Motor neuron (in vitro differentiated cells): ENCODE measurements around the gene FAAP100. TPM values are rescaled to one million over a fixed set of nuclear protein-coding genes. Genes with fewer than 3 reads are reported as not detected.
A peak's percentile ranks its signal among the peaks of the same experiment; 100 is the strongest.

Experiments
- ATAC-seq, 8 experiments: fragments of 200-7000 bp; cut with Tn5 transposase; replicated peaks in 6 of 8; 2 replicates each; pipeline ENCODE4 v1.8.0; 2021; ENCODE audit warnings: mild to moderate bottlenecking in 8 of 8, moderate library complexity in 8 of 8
- H3K27ac ChIP-seq, 2 donors: fragments of 250-450 bp; sonication (Bioruptor Pico); 2 replicates each; pipeline ENCODE4 v1.9.0; 2021; ENCODE audit warnings: antibody characterized with exemption in 2 of 2, mild to moderate bottlenecking in 2 of 2, moderate library complexity in 1 of 2
- H3K4me1 ChIP-seq, 2 donors: fragments of 250-450 bp; sonication (Bioruptor Pico); replicated peaks in 1 of 2; 2 replicates each; pipeline ENCODE4 v1.6.1; 2021; ENCODE audit warnings: antibody characterized with exemption in 2 of 2, mild to moderate bottlenecking in 2 of 2, moderate library complexity in 1 of 2
- H3K4me3 ChIP-seq, 5 donors: fragments of 250-450 bp; sonication (Bioruptor Pico); 2 replicates each; pipeline ENCODE4 v1.9.0; 2021; ENCODE audit warnings: antibody characterized with exemption in 5 of 5, mild to moderate bottlenecking in 5 of 5, moderate library complexity in 4 of 5
- WGBS, 10 experiments: fragments of 450-650 bp; shearing (Covaris generic); methylation state at CpG; one replicate each; pipeline ENCODE4 v1.0.0; 2022; 5-methylcytosine and 5-hydroxymethylcytosine counted together
- in situ Hi-C, 9 experiments: fragments of 400-800 bp; cut with MboI; loops; one replicate each; pipeline ENCODE4 v1.15.0; 2021; ENCODE audit warnings: low sequenced_read_pairs in 9 of 9, low pct_unique_long_range_greater_than_20kb in 2 of 9; ENCODE audit not compliant: unreplicated experiment in 9 of 9
- total RNA-seq, 8 experiments: library from RNA; unstranded; fragments of 300-600 nt; gene quantifications; 2 replicates each; pipeline versions ENCODE4 v1.2.3 to v1.2.4, GENCODE V29; 2022

Gene FAAP100
- total RNA-seq, 8 experiments from 2014 or later = 13.9 to 34.9 (median 22.8) TPM

DNA sequence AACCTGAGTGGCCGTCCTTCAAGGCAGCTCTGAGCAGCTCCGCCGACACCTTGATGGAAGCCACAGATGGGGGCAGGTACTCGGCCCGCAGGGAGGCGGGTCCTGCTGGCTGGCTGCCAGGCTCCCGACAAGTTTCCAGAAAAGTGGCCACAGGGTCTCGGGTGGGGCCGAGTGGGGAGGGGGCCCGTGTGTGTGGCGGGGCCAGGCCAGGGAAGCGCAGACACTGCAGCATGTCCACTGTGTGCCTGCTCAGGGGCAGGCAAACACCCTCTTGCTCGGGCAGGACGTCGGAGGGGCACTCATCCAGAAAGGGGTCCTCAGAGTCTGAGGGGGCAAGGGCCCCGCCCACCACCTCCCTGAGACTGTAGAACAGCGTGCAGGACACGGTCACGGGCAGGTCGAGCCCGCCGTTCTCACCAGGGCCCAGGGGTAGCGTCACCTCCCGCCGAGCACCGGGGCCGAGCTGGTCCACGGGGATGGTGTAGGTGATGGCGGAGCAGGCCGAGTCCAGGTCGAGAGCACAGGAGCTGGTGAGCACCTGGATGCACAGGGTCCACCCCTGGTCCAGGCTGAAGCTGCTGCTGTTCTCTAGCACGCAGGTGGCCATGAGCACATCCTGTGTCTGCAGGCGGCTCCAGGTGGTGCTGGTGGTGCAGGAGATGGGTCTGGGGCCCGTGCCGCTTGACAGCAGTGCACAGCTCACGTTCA, 5.1 kb downstream of the FAAP100 start:
- ATAC-seq = no peak
- WGBS, 10 experiments = 90 to 100% (median 90%) methylated on average over 1 to 18 of the region's 36 CpGs; no CpG with 5 or more reads in 5 of the 10 experiments
- H3K27ac ChIP-seq = no peak overlapping the region
- H3K4me1 ChIP-seq = peaks cover 6 to 9% of the 10 kb centered on the region in 2 donors
- in situ Hi-C loops = no loop called here
- no peak overlapping the region for H3K4me3 ChIP-seq

DNA sequence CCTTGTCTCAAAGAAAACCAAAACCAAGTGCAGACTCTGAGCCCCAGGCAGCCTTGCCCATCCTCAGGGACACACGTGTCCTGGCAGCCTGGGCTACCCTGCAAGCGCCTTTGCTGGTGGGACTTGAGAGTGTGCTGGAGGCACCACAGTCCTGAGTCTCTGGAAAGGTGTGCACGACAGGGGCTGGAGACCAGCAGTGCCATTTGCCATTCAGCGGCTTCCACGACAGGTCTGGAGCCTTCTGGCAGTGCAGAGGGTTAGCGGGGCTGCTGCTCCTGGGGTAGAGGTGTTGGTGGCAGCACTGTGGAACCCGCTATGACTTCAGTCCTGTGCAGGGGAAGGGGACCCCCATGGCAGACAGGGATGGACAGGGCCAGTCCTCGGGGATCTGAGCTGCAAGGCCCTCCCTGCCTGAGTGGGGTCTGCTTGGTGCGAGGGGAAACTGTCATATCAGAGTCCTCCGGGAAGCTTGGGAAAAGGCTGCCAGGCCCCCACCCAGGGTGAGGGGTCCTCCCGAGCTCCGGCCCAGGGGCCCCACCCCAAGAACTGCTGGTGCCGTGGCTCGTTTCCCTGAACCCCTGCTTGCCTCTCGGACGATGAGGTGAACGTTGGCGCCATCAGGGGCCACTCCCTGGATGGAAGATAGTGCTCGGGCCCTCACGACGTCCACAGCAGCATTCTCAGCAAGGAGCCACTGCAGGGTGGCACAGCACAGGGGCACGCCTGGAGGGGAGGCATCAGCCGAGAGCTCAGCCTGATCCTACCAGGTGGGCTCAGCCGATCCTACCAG, 6.8 kb downstream of the FAAP100 start:
- ATAC-seq = no peak
- WGBS, 10 experiments = 60 to 94% (median 67%) methylated on average over 2 to 8 of the region's 24 CpGs; no CpG with 5 or more reads in 6 of the 10 experiments
- in situ Hi-C loops = no loop called here
- H3K4me3 ChIP-seq = no peak overlapping the region
- H3K27ac ChIP-seq = no peak overlapping the region
- H3K4me1 ChIP-seq = no peaks in the 10 kb centered on the region

DNA sequence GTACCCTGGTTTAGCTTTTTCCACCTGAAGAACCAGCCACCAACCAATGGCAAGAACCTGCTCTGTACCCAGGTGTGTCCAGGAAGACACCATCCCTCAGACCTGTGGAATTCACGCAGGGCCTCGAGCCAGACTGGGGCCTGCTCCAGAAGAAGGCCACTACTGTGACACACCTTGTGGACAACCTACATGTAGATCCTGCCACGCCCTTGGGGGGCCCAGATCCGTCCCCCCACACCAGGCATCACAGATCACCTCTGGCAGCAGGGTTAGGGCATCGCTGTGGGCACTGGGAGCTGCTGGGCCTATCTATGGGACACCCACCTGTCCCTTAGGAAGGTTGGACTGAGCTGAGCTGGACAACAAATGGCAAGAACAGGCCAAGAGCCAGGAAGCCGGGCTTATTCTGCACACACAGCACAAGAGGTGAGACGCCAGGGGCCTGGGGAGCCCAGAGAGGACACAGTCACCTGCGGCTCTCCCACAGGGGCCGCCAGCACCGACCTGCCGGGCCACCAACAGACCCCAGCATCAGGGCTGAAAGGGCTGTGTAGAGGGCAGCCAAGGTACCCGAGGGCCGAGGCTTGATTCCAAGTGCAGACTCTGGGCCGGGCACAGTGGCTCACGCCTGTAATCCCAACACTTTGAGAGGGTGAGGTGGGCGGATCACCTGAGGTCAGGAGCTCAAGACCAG, 7.7 kb downstream of the FAAP100 start:
- no peak for ATAC-seq
- in situ Hi-C loops = no loop called here
- 67 to 94% (median 90%) methylated on average over 1 to 5 of the region's 16 CpGs; no CpG with 5 or more reads in 6 of the 10 experiments for WGBS, 10 experiments
- Histone ChIP-seq H3K4me1 (no peaks in the 10 kb centered on the region), H3K27ac (no peak overlapping the region), H3K4me3 (no peak overlapping the region)

DNA sequence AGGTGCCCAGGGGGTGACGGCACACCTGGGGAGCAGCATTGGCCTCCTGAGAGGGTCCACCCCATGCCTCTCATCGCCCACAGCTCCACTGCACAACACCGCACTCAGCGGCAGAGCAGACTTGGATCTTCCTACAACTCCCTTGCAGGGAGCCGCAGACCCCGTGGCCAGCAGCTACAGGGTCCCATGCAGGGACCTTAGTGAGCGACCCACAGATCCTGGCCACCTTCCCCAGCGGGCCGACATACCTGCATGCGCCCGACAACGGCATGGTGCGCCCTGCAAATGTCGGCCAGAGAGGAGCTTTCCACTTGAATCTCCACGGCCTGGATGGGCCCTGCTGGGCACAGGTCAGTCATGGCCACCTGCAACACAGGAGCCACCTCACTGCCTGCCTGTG, 8.4 kb downstream of the FAAP100 start:
- 97 to 100% (median 99%) methylated on average over 2 to 11 of the region's 15 CpGs; no CpG with 5 or more reads in 6 of the 10 experiments for WGBS, 10 experiments
- in situ Hi-C loops = no loop called here
- Histone ChIP-seq H3K4me1 (no peaks in the 10 kb centered on the region), H3K4me3 (no peak overlapping the region), H3K27ac (no peak overlapping the region)
- no peak for ATAC-seq

DNA sequence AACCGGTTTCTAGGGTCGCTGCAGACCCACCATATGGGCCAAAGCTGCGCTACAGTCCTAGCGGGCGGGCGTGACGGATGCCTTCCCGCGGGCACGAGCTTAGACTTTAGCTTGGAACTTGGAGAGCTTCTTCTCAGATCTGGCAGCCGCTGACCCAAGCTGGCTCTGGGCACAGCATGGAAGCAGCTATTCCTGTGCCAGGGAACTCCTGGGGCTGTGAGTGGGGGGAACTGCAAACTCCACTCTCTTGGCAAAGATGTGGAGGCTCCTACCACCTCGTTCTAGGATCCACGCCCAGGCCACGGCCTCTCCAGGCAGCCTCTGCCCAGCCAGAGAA, 8.8 kb downstream of the FAAP100 start:
- no peak for ATAC-seq
- Histone ChIP-seq H3K4me3 (no peak overlapping the region), H3K4me1 (peaks cover 0 to 2% of the 10 kb centered on the region in 2 donors), H3K27ac (no peak overlapping the region)
- 89 to 100% (median 100%) methylated on average over 2 to 5 of the region's 14 CpGs; no CpG with 5 or more reads in 5 of the 10 experiments for WGBS, 10 experiments
- in situ Hi-C loops = no loop called here

DNA sequence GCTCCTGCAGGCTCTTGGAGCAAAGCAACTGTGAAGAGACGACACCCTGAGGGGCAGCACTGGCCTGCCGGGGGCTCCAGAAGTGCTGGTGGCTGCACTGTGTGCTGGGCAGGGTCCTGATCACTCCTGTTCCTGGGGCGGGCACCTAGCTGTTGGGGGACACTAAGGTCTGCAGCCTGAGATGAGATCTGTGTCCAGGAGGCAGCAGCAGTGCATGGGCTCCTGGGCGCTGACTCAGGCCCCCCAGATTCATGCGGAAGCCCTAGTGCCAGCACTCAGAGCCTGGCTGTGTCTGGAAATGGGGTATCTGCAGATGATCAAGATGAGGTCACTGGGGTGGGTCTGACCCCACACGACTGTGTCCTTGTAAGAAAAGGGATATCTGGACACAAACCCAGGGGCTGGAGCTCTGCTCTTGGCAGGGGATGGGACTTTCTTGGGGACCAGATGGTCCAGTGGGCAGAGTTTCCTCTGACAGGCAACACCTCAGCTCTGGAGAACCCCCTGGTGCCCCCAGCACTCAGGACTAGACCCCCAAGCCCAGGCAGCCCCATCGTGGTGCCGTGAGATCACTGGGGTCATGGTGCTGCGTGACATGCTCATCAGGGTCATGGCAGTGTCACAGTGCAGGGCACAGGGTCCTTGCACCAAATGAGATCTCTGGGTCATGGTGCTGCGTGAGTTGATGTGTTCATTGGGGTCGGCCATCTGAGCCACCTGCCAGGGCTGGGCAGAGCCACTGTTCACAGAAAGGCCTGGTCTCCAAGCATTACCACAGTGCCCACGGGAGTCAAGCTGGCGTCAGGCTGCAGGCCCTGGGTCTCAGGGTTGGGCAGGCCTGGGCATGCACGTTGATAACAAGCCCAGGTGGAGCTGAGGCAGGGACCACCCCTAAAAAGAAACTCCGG, 9.5 kb downstream of the FAAP100 start:
- no peak overlapping the region for H3K4me3 ChIP-seq
- ATAC-seq = no peak
- peaks cover 0 to 8% of the 10 kb centered on the region in 2 donors for H3K4me1 ChIP-seq
- no peak overlapping the region for H3K27ac ChIP-seq
- in situ Hi-C loops = no loop called here
- WGBS, 10 experiments = 68 to 100% (median 87%) methylated on average over 1 to 6 of the region's 15 CpGs; no CpG with 5 or more reads in 5 of the 10 experiments

DNA sequence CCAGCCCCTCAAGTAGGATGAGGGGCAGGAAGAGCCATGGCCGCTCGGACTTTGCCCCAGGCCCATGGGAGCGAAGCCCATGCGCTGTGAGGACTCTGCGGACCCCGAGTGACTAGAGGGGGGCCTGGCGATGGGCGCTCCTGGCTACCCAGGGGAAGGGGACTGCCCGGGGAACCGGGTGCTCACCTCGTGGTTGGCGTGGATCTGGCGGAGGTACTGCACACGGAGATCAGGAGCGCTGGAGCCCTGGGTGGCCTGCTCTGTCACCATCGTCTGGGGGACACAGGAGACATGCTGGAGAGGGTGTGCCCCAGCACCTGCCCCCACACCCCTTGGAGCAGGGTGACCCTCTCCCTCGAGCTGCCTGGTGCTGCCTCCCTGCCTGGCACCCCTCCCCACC, 11.0 kb downstream of the FAAP100 start:
- WGBS, 10 experiments = 91% methylated on average over 4 of the region's 17 CpGs; no CpG with 5 or more reads in 9 of the 10 experiments
- no peak overlapping the region for H3K27ac ChIP-seq
- H3K4me3 ChIP-seq = no peak overlapping the region
- no peak for ATAC-seq
- H3K4me1 ChIP-seq = peaks cover 8 to 19% of the 10 kb centered on the region in 2 donors
- in situ Hi-C loops = no loop called here

DNA sequence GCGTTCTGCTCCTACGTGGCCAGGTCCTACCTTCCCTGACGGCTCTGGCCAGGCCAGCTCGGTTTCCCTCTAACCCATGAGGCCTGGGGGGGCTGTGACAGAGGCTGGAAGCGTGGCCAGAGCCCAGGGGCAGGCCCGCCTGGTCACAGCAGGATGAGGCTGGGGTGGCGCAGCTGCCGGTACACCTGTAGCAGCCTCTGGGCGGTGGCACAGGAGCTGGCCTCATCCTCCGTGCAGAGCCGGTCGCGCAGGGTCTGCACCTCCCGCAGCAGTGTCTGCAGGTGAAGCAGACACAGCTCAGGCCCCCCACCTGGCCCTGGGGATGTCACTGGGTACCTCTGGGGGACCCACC, 11.5 kb downstream of the FAAP100 start:
- in situ Hi-C loops = no loop called here
- H3K4me1 ChIP-seq = peaks cover 8 to 19% of the 10 kb centered on the region in 2 donors
- no peak overlapping the region for H3K4me3 ChIP-seq
- no peak overlapping the region for H3K27ac ChIP-seq
- no peak for ATAC-seq
- 92 to 100% methylated on average over 5 of the region's 14 CpGs; no CpG with 5 or more reads in 8 of the 10 experiments for WGBS, 10 experiments

DNA sequence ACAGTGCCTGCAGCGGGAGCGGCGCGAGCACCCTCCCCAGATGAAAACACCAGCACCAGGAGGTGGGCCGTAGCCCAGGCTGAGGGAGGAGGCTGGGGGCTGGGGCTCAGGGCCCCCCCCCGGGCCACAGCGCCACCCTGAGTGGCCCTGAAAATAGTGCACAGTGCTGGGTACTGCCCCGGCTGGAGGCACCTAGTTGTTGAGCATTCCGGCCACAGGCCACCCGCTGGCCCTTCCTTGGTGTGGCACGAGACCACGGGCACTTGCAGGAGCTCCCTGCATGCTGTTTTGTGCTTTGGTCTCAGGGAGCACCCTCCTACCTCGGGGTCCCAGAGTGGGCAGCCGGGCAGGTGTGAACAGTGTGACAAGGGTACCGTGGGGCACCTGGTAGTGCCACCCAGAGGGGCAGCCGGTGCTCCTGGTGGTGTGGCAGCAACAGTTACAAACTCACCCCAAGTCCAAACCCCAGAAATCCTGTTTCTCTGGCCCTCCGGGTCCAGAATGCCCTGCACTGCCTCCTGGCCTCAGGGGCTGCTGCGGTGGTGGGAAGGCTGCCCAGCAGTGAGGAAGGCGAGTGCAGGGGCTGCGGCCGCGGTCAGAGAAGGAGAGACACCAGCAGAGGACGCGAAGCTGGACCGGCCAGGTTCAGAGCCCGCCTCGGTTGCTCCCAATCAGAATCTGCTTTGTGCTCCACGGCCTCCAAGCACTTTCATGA, 12.0 kb downstream of the FAAP100 start:
- no peak overlapping the region for H3K27ac ChIP-seq
- 90 to 92% methylated on average over 2 to 11 of the region's 28 CpGs; no CpG with 5 or more reads in 8 of the 10 experiments for WGBS, 10 experiments
- H3K4me1 ChIP-seq = peaks cover 8 to 19% of the 10 kb centered on the region in 2 donors
- in situ Hi-C loops = no loop called here
- no peak for ATAC-seq
- H3K4me3 ChIP-seq = no peak overlapping the region

DNA sequence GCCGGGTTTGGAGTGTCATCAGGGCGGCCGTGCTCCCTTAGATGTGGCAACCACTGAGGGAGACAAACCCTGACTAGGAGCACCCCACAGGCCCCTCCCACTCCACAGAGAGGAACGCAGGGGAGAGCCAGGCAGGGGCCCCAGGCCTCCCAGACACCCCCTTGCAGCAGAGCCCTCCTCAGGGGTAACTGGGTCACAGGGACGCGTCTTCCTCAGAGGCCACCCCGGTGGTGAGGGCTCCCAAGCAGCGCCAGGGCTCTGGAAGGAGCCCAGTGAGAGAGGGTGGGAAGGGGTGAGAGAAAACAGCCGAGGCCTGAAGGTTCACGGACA, 12.6 kb downstream of the FAAP100 start:
- in situ Hi-C loops = no loop called here
- peak overlapping the region in 1 of 2 donors; percentile 61 for H3K27ac ChIP-seq
- ATAC-seq = no peak
- WGBS, 10 experiments = 40 to 100% (median 95%) methylated on average over 1 to 4 of the region's 10 CpGs; no CpG with 5 or more reads in 7 of the 10 experiments
- no peak overlapping the region for H3K4me3 ChIP-seq
- peaks cover 8 to 19% of the 10 kb centered on the region in 2 donors for H3K4me1 ChIP-seq

DNA sequence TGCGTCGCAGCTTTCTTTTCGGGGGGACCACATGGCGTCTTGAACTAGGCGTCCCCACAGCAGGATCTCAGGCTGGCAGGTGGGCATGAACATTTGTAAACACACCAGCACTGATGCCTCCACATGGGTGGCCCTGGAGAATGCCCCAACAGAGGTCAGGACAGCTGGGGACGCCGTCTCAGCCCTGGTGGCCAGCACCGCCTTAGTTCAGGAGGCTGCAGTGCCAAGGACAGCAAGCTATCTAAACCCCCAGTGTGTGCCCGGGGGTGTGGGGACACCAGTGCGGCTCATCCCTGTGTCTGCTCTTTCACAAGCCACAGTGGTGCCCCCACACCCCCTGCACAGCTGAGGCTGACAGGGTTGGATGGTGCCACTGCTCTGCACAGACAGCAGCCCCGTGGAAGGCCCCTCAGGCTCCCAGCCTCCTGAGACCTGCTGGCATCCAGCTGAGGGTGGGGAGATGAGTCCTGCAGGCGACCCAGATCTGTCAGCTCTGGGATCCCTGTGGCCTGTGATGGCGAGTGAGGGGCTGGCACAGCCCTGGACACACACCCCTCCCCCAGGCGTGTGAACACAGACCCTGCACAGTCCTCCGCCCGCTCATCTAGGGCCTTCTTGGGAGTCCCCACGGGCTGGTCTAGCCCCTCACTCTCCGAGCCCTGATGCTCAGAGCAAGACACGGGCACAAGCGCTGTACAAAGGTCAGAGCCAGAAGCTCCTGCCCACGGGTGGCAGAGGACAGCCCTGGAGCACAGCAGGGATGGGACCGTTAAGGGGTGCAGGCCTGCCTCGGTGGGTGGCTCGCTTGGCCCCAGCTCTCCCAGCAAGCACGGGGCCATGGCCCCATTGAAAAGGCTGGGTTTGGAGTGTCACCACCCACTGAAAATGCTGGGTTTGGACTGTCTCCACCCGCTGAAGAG, 13.2 kb downstream of the FAAP100 start:
- in situ Hi-C loops = no loop called here
- Histone ChIP-seq H3K27ac (no peak overlapping the region), H3K4me3 (no peak overlapping the region), H3K4me1 (peaks cover 8 to 19% of the 10 kb centered on the region in 2 donors)
- peak in 3 of 8 experiments; percentile 2 to 13 (median 4) for ATAC-seq
- WGBS, 10 experiments = 40 to 100% (median 91%) methylated on average over 1 to 3 of the region's 26 CpGs; no CpG with 5 or more reads in 4 of the 10 experiments
